ENCODE data around the gene RREB1. TPM values are rescaled to one million over a fixed set of nuclear protein-coding genes. Genes with fewer than 3 reads are reported as not detected.

RREB1 gene
- total and polyA plus RNA-seq, 9 donors = 7.3 to 64.4 (median 50.1) TPM

DNA sequence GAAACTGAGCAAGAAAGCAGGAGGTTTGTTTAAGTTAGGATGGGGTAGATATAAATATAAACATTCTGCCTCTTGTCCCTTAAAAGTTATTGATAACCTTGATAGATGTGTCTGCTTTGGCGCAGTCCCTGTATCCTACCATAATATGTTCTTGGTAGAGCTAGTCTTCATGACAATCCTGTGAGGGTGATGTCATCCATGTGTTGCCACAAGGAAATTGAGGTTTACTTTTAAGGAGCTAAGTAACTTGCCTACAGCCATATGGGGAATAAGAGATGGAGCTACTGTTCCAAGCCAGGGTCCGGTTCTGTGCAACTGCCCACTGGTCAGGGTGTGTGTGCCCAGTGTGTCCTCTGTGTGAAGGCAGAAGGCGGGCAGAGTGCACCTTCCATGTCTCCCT, 126.8 kb downstream of the RREB1 start:
- Histone ChIP-seq H3K27me3 (no peaks in the 10 kb centered on the region), H3K9me3 (no peaks in the 10 kb centered on the region), H3K4me3 (no peak overlapping the region), H3K4me1 (ENCODE audit: insufficient read depth) (peaks cover 4% of the 10 kb centered on the region), H3K27ac (no peak overlapping the region), H3K36me3 (no peaks in the 10 kb centered on the region)
- intact Hi-C loops (cut with DNase I) = loop anchor here in 1 of 4 donors (5.0 kb wide), 1 partner anchor 137 kb away; no protein-coding TSS in a partner anchor
- TF ChIP-seq POLR2A (IDR thresholded peaks at IDR 0.05) (no peak), EP300 (IDR thresholded peaks at IDR 0.05) (no peak)
- TF ChIP-seq, protein P1, sequence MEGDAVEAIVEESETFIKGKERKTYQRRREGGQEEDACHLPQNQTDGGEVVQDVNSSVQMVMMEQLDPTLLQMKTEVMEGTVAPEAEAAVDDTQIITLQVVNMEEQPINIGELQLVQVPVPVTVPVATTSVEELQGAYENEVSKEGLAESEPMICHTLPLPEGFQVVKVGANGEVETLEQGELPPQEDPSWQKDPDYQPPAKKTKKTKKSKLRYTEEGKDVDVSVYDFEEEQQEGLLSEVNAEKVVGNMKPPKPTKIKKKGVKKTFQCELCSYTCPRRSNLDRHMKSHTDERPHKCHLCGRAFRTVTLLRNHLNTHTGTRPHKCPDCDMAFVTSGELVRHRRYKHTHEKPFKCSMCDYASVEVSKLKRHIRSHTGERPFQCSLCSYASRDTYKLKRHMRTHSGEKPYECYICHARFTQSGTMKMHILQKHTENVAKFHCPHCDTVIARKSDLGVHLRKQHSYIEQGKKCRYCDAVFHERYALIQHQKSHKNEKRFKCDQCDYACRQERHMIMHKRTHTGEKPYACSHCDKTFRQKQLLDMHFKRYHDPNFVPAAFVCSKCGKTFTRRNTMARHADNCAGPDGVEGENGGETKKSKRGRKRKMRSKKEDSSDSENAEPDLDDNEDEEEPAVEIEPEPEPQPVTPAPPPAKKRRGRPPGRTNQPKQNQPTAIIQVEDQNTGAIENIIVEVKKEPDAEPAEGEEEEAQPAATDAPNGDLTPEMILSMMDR (IDR thresholded peaks at IDR 0.05) = no peak
- 92 to 100% (median 94%) methylated on average over 3 of the region's 3 CpGs for WGBS, 3 donors
- DNase-seq = no peak

DNA sequence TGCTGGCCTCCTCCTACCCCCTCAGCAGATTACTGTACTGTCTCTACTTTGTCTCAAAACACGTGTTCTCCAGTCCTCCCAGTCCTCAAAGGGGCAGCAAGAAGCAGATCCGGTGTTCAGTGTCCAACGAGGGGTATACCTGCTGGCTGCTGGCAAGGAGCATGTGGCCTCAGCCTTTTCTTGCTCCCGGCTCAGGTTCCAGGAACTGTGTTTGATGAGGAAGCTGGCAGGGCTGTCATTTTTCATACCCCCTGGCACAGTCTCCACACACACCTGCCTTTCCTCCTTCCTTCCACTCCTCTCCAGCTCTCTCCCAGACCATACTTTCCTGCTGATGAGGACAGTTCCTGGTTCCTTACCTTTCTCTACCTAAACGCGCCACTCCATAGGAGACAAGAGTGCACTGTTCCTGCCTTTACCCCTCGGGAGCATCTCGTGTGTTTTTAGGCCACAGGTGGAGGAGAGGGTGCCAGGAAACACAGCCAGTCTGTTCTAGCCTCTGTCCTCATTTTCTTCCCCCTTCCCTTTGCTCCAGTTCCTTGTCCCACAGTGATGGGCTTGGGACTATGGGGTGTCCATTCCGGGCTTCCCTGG, 128.0 kb downstream of the RREB1 start:
- 68 to 76% (median 74%) methylated on average over 9 of the region's 9 CpGs for WGBS, 3 donors

DNA sequence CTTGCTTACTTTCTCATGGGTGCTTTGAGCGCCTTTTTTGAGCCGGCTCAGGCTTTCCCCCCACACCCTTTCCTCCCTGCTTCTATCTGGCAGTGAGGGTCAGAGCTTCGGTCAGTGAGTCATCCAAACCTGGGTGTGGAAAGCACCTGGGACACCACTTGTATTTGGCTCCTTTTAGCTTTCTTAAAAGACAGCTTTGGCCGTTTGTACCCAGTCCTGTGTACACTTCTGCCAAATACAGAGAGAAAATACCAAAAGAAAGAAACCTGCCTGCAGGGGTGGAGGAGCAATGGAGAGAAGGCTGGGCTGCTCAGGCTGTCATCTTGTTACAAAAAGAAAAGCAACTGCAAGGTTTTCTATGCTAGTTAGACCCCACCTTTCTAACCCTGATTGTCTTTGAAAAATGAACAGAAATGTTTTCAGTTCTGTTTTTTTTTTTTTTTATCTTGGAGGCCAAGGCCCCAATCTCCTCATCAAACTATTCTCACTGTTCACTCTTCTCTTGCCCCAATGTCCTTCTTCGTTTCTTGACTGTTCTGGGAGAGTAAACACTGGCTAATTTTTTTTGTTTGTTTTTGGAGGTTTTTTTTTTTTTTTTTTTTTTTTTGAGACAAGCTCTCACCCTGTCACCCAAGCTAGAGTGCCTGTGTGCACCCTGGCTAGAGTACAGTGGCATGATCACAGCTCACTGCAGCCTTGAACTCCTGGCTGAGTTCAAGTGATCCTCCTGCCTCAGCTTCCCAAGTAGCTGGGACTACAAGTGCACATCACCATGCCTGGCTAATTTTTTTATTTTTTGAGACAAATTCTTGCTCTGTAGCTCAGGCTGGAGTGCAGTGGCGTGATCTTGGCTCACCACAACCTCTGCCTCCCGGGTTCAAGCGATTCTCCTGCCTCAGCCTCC, 128.8 kb downstream of the RREB1 start:
- 64 to 72% (median 67%) methylated on average over 8 of the region's 8 CpGs for WGBS, 3 donors
- H3K27ac ChIP-seq = no peak overlapping the region
- no peaks in the 10 kb centered on the region for H3K36me3 ChIP-seq
- intact Hi-C loops (cut with DNase I) = no loop called here
- H3K27me3 ChIP-seq = no peaks in the 10 kb centered on the region
- H3K4me3 ChIP-seq = no peak overlapping the region
- TF ChIP-seq, protein P1 (IDR thresholded peaks at IDR 0.05) = no peak
- TF ChIP-seq POLR2A (IDR thresholded peaks at IDR 0.05) = no peak
- no peak for TF ChIP-seq EP300 (IDR thresholded peaks at IDR 0.05)
- H3K9me3 ChIP-seq = no peaks in the 10 kb centered on the region
- peaks cover 4% of the 10 kb centered on the region for H3K4me1 ChIP-seq (ENCODE audit: insufficient read depth)
- no peak for DNase-seq

More for the DNA sequence above, 128.0 kb downstream of the RREB1 start:
- no peak for DNase-seq
- Histone ChIP-seq H3K27ac (no peak overlapping the region), H3K9me3 (no peaks in the 10 kb centered on the region), H3K27me3 (no peaks in the 10 kb centered on the region), H3K4me3 (no peak overlapping the region), H3K4me1 (ENCODE audit: insufficient read depth) (peaks cover 4% of the 10 kb centered on the region), H3K36me3 (no peaks in the 10 kb centered on the region)
- intact Hi-C loops (cut with DNase I) = no loop called here
- TF ChIP-seq EP300 (IDR thresholded peaks at IDR 0.05) (no peak), POLR2A (IDR thresholded peaks at IDR 0.05) (no peak)
- TF ChIP-seq, protein P1 (IDR thresholded peaks at IDR 0.05) = no peak

DNA sequence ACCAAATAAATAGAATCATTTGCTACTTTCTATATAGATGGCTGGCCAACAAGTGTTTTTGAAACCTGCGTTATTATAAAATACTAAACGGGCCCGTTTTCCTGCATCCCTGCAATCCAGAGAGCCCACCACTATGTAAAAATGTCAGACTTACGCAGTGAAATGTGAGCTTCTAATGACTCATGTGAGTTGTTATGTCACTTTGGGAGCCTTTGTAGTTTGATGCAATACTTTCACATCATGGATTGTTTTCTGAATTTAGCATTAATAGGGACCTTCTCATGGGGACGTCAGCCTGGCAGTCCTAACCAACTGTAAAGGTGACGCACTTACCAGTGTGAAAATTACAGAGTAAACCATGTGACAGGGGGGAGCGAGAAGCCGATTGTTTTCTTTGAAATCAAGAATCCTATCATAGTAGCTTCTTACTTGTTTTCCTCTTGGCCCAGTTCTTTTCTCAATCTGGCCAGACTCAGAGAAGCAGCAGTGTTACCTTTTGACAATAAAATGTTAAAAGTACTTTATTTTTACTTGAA, 130.0 kb downstream of the RREB1 start:
- 88 to 93% (median 88%) methylated on average over 8 of the region's 8 CpGs for WGBS, 3 donors

More for the DNA sequence above, 130.0 kb downstream of the RREB1 start:
- Histone ChIP-seq H3K4me1 (ENCODE audit: insufficient read depth) (no peaks in the 10 kb centered on the region), H3K36me3 (no peaks in the 10 kb centered on the region), H3K27me3 (no peaks in the 10 kb centered on the region), H3K9me3 (no peaks in the 10 kb centered on the region), H3K4me3 (no peak overlapping the region), H3K27ac (no peak overlapping the region)
- intact Hi-C loops (cut with DNase I) = loop anchor here in 1 of 4 donors (2.0 kb wide), 1 partner anchor 515 kb away; no protein-coding TSS in a partner anchor
- no peak for TF ChIP-seq POLR2A (IDR thresholded peaks at IDR 0.05)
- TF ChIP-seq, protein P1 (IDR thresholded peaks at IDR 0.05) = no peak
- no peak for TF ChIP-seq EP300 (IDR thresholded peaks at IDR 0.05)
- no peak for DNase-seq
